Measurements from ENCODE around the gene PDE3A.
A peak's percentile ranks its signal among the peaks of the same experiment; 100 is the strongest.
"Not testable (repeated sequence)": the region's sequence is repeated elsewhere in the genome, so short reads cannot be mapped to it uniquely, and the experiment has no call there.

PDE3A gene

DNA sequence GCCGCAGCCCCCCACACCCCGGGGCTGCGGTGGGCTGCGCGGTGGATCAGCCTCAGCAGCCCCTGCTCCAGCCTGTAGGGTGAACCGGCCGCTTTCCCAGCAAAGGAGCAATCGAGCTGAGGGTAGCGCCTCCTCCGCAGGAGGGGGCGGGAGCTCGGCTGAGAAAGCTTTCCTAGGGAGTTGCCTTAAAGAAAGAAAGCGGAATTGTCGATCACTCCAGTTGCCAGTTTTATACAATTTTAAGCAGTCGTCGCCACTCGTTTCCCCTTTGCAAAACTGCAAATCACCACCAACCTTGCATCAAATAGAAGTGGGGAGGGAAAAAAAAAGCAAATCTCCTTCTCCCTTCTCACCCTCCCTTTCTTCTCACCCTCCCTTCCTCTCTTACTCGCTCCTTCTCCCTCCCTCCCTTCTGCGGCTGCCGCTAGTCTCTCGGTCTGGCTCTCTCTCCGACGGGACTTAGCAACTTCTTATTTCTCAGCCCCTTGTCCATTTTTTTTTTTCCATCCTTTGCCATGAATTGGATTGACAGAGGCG is at the start of gene PDE3A:
Gene PDE3A (plus strand): TSS at position 424 of the 537 bp plus-strand sequence. CDS start 748 bp downstream, outside the sequence.
- TF ChIP-seq JUND (IDR thresholded peaks at IDR 0.05; ENCODE audit: low read depth): no peak
- in situ Hi-C loops (cut with HindIII; ENCODE audit: low pct_unique_long_range_greater_than_20kb, low sequenced_read_pairs): no loop called here
- peak; percentile 45 to 63 for DNase-seq (ENCODE audit: low read depth in 1 of 2, low spot score in 1 of 2)

- in situ Hi-C loops (cut with HindIII; ENCODE audit: low pct_unique_long_range_greater_than_20kb, low sequenced_read_pairs): no loop called here
- no peak for TF ChIP-seq JUND (IDR thresholded peaks at IDR 0.05; ENCODE audit: low read depth)
- DNase-seq (ENCODE audit: low read depth in 1 of 2, low spot score in 1 of 2): no peak
Measured at GRCh38 chr12:20319366-20319765, 49.0 kb upstream of the PDE3A start.

DNA sequence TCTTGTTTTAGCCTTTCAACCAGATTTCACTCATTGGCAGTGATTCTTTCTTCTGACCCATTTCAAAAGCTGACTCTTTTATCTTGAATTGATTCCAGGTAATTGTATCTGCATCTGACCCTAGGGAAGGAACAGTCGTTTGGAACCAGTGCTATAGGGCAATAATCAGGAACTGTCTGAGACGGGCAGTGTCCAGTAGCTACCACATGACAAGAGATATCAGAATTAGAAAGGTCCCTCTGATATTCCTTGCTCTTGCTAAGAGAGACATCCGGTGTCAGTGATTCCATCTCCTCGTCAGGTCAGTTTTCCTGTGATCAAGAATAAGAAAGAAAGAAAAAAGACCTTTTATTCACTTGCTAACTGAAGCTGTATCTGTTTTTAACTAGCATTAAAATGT is 47.8 kb upstream of the PDE3A start:
- no peak for DNase-seq (ENCODE audit: low read depth in 1 of 2, low spot score in 1 of 2)
- no peak for TF ChIP-seq JUND (IDR thresholded peaks at IDR 0.05; ENCODE audit: low read depth)
- in situ Hi-C loops (cut with HindIII; ENCODE audit: low pct_unique_long_range_greater_than_20kb, low sequenced_read_pairs): no loop called here

GRCh38 chr12:20330826-20331505 is 37.4 kb upstream of the PDE3A start:
- DNase-seq (ENCODE audit: low read depth in 1 of 2, low spot score in 1 of 2); in situ Hi-C loops (cut with HindIII; ENCODE audit: low pct_unique_long_range_greater_than_20kb, low sequenced_read_pairs): not testable (repeated sequence)

GRCh38 chr12:20339060-20339459 is 29.3 kb upstream of the PDE3A start:
- TF ChIP-seq JUND (IDR thresholded peaks at IDR 0.05; ENCODE audit: low read depth): no peak
- DNase-seq (ENCODE audit: low read depth in 1 of 2, low spot score in 1 of 2): no peak
- in situ Hi-C loops (cut with HindIII; ENCODE audit: low pct_unique_long_range_greater_than_20kb, low sequenced_read_pairs): no loop called here

- in situ Hi-C loops (cut with HindIII; ENCODE audit: low pct_unique_long_range_greater_than_20kb, low sequenced_read_pairs): no loop called here
- DNase-seq (ENCODE audit: low read depth in 1 of 2, low spot score in 1 of 2): no peak
- TF ChIP-seq JUND (IDR thresholded peaks at IDR 0.05; ENCODE audit: low read depth): no peak
Measured at GRCh38 chr12:20342111-20342510, 26.2 kb upstream of the PDE3A start.

DNA sequence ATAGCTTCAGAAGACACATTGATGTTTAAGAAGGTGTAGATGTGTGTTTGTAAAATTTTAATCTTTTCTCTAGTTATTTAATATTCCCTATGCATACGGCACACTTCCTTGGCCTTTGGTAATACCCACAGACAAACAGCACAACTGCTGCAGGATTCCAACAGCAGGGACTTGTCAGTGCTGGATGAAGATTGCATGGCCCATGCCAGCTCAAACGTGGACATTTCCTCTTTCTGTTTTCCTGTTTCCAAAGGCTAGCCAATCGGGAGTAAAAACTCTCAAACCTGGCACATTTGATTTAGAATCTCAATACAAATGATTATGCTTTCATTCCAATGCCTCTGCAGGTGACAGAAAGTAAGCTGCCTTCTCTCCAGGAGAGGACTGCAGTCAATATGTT is 22.5 kb upstream of the PDE3A start:
- in situ Hi-C loops (cut with HindIII; ENCODE audit: low pct_unique_long_range_greater_than_20kb, low sequenced_read_pairs): no loop called here
- TF ChIP-seq JUND (IDR thresholded peaks at IDR 0.05; ENCODE audit: low read depth): no peak
- no peak for DNase-seq (ENCODE audit: low read depth in 1 of 2, low spot score in 1 of 2)

DNA sequence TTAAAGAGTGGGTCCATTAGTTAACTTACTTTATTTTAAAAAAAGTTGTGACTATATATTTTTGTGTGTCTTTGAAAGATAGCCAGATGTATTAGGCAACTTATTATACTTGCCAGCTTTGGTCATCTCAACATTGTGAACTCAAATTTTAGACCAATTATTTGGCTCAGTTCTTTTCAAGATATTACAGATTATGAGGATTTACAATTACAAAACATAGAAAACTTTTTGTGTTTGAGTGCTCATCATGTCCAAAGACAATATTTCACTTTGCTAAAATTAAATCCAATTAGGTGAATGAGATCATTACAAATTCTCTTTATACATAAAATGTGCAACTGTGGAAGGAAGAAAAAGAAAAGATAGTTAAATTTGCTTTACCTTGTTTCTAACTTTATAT is 18.3 kb upstream of the PDE3A start:
- no peak for TF ChIP-seq JUND (IDR thresholded peaks at IDR 0.05; ENCODE audit: low read depth)
- in situ Hi-C loops (cut with HindIII; ENCODE audit: low pct_unique_long_range_greater_than_20kb, low sequenced_read_pairs): no loop called here
- DNase-seq (ENCODE audit: low read depth in 1 of 2, low spot score in 1 of 2): no peak

GRCh38 chr12:20350495-20350894 is 17.8 kb upstream of the PDE3A start:
- in situ Hi-C loops (cut with HindIII; ENCODE audit: low pct_unique_long_range_greater_than_20kb, low sequenced_read_pairs): no loop called here
- no peak for TF ChIP-seq JUND (IDR thresholded peaks at IDR 0.05; ENCODE audit: low read depth)
- no peak for DNase-seq (ENCODE audit: low read depth in 1 of 2, low spot score in 1 of 2)

- TF ChIP-seq JUND (IDR thresholded peaks at IDR 0.05; ENCODE audit: low read depth): no peak
- in situ Hi-C loops (cut with HindIII; ENCODE audit: low pct_unique_long_range_greater_than_20kb, low sequenced_read_pairs): no loop called here
Measured at GRCh38 chr12:20351406-20351805, 16.9 kb upstream of the PDE3A start.

GRCh38 chr12:20356048-20356447 is 12.3 kb upstream of the PDE3A start:
- TF ChIP-seq JUND (IDR thresholded peaks at IDR 0.05; ENCODE audit: low read depth): no peak
- DNase-seq (ENCODE audit: low read depth in 1 of 2, low spot score in 1 of 2): no peak
- in situ Hi-C loops (cut with HindIII; ENCODE audit: low pct_unique_long_range_greater_than_20kb, low sequenced_read_pairs): no loop called here

More at GRCh38 chr12:20351406-20351805, 16.9 kb upstream of the PDE3A start:
- no peak for DNase-seq (ENCODE audit: low read depth in 1 of 2, low spot score in 1 of 2)

- TF ChIP-seq JUND (IDR thresholded peaks at IDR 0.05; ENCODE audit: low read depth): no peak
- in situ Hi-C loops (cut with HindIII; ENCODE audit: low pct_unique_long_range_greater_than_20kb, low sequenced_read_pairs): no loop called here
- DNase-seq (ENCODE audit: low read depth in 1 of 2, low spot score in 1 of 2): no peak
Measured at GRCh38 chr12:20360407-20360806, 7.9 kb upstream of the PDE3A start.

DNA sequence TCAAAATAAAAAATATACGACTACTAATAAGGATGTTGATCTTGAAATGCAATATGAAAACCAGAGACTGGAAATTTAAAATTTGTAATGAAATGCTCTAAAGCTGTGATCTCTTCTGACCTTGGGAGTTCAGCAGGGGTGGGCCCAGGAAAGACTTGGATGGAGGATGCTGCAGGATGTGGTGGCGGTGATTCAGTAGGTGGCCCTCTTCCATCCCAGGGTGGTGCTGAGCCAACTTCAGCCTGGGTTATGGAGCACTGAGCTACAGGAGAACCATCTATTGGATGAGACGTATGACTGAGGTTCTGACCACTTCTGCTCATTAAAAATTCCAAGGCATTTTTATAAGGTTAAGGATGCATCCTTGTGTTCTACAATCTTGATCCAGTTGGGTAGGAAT is 6.9 kb upstream of the PDE3A start:
- no peak for TF ChIP-seq JUND (IDR thresholded peaks at IDR 0.05; ENCODE audit: low read depth)
- no peak for DNase-seq (ENCODE audit: low read depth in 1 of 2, low spot score in 1 of 2)
- in situ Hi-C loops (cut with HindIII; ENCODE audit: low pct_unique_long_range_greater_than_20kb, low sequenced_read_pairs): no loop called here

- DNase-seq (ENCODE audit: low read depth in 1 of 2, low spot score in 1 of 2): no peak
- in situ Hi-C loops (cut with HindIII; ENCODE audit: low pct_unique_long_range_greater_than_20kb, low sequenced_read_pairs): no loop called here
- TF ChIP-seq JUND (IDR thresholded peaks at IDR 0.05; ENCODE audit: low read depth): no peak
Measured at GRCh38 chr12:20364501-20364900, 3.8 kb upstream of the PDE3A start.

All from T47D (cell line).